PC-9 (cell line): ENCODE results near the gene HNRNPF.

ENCODE experiments used
- EZH2 ChIP-seq: fragments of 200-600 bp; sonication (generic); IDR thresholded peaks from 2 replicates; pipeline ENCODE4 v1.8.0; 2017; ENCODE audit warnings: antibody characterized with exemption, low read depth
- TF ChIP-seq, protein P1 (sequence below): fragments of 200-600 bp; sonication (generic); conservative IDR thresholded peaks from 2 replicates; pipeline ENCODE4 v1.6.1; 2017; ENCODE audit warnings: mixed run types, antibody characterized with exemption, mild to moderate bottlenecking, moderate library complexity

DNA sequence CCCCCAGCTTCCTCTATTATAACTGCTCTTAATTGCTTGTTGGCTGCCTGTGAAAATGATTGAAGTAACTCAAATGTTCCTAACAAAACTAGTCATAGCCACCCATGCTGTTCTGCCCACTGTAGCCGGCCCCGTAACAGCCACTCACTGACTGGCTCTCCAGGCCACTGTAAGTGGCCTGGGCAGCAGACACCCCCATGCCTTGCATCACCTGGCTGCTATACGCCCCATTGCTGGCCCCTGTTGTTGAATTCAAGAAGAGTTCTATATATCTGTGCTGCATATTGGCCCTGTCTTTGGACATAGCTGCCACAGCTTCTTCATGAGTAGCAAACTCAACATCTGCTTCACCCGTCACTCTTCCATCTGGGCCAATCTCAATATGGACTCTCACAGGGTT, 22.4 kb downstream of the HNRNPF start:
- TF ChIP-seq, protein P1, sequence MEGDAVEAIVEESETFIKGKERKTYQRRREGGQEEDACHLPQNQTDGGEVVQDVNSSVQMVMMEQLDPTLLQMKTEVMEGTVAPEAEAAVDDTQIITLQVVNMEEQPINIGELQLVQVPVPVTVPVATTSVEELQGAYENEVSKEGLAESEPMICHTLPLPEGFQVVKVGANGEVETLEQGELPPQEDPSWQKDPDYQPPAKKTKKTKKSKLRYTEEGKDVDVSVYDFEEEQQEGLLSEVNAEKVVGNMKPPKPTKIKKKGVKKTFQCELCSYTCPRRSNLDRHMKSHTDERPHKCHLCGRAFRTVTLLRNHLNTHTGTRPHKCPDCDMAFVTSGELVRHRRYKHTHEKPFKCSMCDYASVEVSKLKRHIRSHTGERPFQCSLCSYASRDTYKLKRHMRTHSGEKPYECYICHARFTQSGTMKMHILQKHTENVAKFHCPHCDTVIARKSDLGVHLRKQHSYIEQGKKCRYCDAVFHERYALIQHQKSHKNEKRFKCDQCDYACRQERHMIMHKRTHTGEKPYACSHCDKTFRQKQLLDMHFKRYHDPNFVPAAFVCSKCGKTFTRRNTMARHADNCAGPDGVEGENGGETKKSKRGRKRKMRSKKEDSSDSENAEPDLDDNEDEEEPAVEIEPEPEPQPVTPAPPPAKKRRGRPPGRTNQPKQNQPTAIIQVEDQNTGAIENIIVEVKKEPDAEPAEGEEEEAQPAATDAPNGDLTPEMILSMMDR: no peak
- no peak for TF ChIP-seq EZH2
